Measurements from ENCODE around the gene LITAFD. TPM values are rescaled to one million over a fixed set of nuclear protein-coding genes. Genes with fewer than 3 reads are reported as not detected.

LITAFD gene
- total RNA-seq, 1 experiment from 2014 or later, result not detected

- Histone ChIP-seq H3K79me2 (ENCODE audit: low read depth) (peaks cover 4% of the 10 kb centered on the region), H3K4me1 (replicated peaks; ENCODE audit: insufficient read depth) (0 out of 2 replicates have a peak, but pooled peaks cover 6% of the 10 kb centered on the region), H4K20me1 (ENCODE audit: insufficient read depth) (peaks cover 16% of the 10 kb centered on the region), H3K27me3 (ENCODE audit: insufficient read depth, low read depth) (no peaks in the 10 kb centered on the region), H2AFZ (no peak overlapping the region), H3F3A (ENCODE audit: insufficient read depth, low read depth) (peaks cover 12% of the 10 kb centered on the region; the same call in 1 of the 2 replicates), H3K9me2 (ENCODE audit: insufficient read depth) (no peaks in the 10 kb centered on the region), H3K4me2 (no peak overlapping the region), H3K9me3 (ENCODE audit: insufficient read depth, low read depth) (no peaks in the 10 kb centered on the region), H3K4me3 (no peak overlapping the region), H3K36me3 (ENCODE audit: low read depth) (peaks cover 29% of the 10 kb centered on the region), H3K27ac (no peak overlapping the region)
- TF ChIP-seq EZH2 (IDR thresholded peaks at IDR 0.05; ENCODE audit: low read depth), result no peak
- no peak for TF ChIP-seq CTCF (conservative IDR thresholded peaks at IDR 0.05)
- BruUV-seq (replicated peaks), result no TSS peak
- ChIA-PET CTCF (interaction anchor here (0.6 kb wide), 1 partner anchor 180 kb away, joined by 4 read pairs; no protein-coding TSS in a partner anchor), POLR2A (ENCODE audit: unreplicated experiment) (no interaction called here)
- intact Hi-C loops (cut with micrococcal nuclease; ENCODE audit: unreplicated experiment), result no loop called here
- DNase-seq, result no peak
Observed at GRCh38 chr16:8919089-8919933, 37.2 kb downstream of the LITAFD start.

- Histone ChIP-seq H3K4me3 (no peak overlapping the region), H3K4me1 (replicated peaks; ENCODE audit: insufficient read depth) (0 out of 2 replicates have a peak, but pooled peaks cover 6% of the 10 kb centered on the region), H3K27me3 (ENCODE audit: insufficient read depth, low read depth) (no peaks in the 10 kb centered on the region), H3K4me2 (no peak overlapping the region), H3K79me2 (ENCODE audit: low read depth) (peaks cover 10% of the 10 kb centered on the region), H3K36me3 (ENCODE audit: low read depth) (peaks cover 32% of the 10 kb centered on the region), H3K9me3 (ENCODE audit: insufficient read depth, low read depth) (no peaks in the 10 kb centered on the region), H3K9me2 (ENCODE audit: insufficient read depth) (no peaks in the 10 kb centered on the region), H4K20me1 (ENCODE audit: insufficient read depth) (peaks cover 21% of the 10 kb centered on the region), H3K27ac (no peak overlapping the region), H3F3A (ENCODE audit: insufficient read depth, low read depth) (peaks cover 10% of the 10 kb centered on the region; the same call in 1 of the 2 replicates), H2AFZ (no peak overlapping the region)
- intact Hi-C loops (cut with micrococcal nuclease; ENCODE audit: unreplicated experiment), result no loop called here
- DNase-seq, result no peak
- POLR2A ChIA-PET (ENCODE audit: unreplicated experiment), result no interaction called here
- CTCF ChIA-PET, result interaction anchor here (0.6 kb wide), 1 partner anchor 179 kb away, joined by 4 read pairs; no protein-coding TSS in a partner anchor
- TF ChIP-seq CTCF (conservative IDR thresholded peaks at IDR 0.05), result no peak
- TF ChIP-seq EZH2 (IDR thresholded peaks at IDR 0.05; ENCODE audit: low read depth), result no peak
- BruUV-seq (replicated peaks), result no TSS peak
Observed at GRCh38 chr16:8919934-8920462, 37.8 kb downstream of the LITAFD start.

- no TSS peak for BruUV-seq (replicated peaks)
- H3K27ac ChIP-seq, result no peak overlapping the region
- no peaks in the 10 kb centered on the region for H3K27me3 ChIP-seq (ENCODE audit: insufficient read depth, low read depth)
- ChIA-PET CTCF (no interaction called here), POLR2A (ENCODE audit: unreplicated experiment) (interaction anchor here (0.6 kb wide), 1 partner anchor 9 kb away, joined by 4 read pairs; no protein-coding TSS in a partner anchor)
- intact Hi-C loops (cut with micrococcal nuclease; ENCODE audit: unreplicated experiment), result no loop called here
- no peaks in the 10 kb centered on the region for H3K9me3 ChIP-seq (ENCODE audit: insufficient read depth, low read depth)
- peaks cover 18% of the 10 kb centered on the region for H3K79me2 ChIP-seq (ENCODE audit: low read depth)
- 0 out of 2 replicates have a peak, but pooled peaks cover 1% of the 10 kb centered on the region for H3K4me1 ChIP-seq (replicated peaks; ENCODE audit: insufficient read depth)
- peaks cover 26% of the 10 kb centered on the region for H3K36me3 ChIP-seq (ENCODE audit: low read depth)
- H3K9me2 ChIP-seq (ENCODE audit: insufficient read depth), result no peaks in the 10 kb centered on the region
- H3K4me3 ChIP-seq, result no peak overlapping the region
- H3K4me2 ChIP-seq, result no peak overlapping the region
- TF ChIP-seq CTCF (conservative IDR thresholded peaks at IDR 0.05), result no peak
- no peak for TF ChIP-seq EZH2 (IDR thresholded peaks at IDR 0.05; ENCODE audit: low read depth)
- DNase-seq, result no peak
- peaks cover 25% of the 10 kb centered on the region for H4K20me1 ChIP-seq (ENCODE audit: insufficient read depth)
- H2AFZ ChIP-seq, result no peak overlapping the region
- H3F3A ChIP-seq (ENCODE audit: insufficient read depth, low read depth), result peaks cover 10% of the 10 kb centered on the region; the same call in 1 of the 2 replicates
Observed at GRCh38 chr16:8920645-8921346, 38.6 kb downstream of the LITAFD start.
